GM18951 (cell line): ENCODE measurements around the gene MORN4.

Experiments
- POLR2A ChIP-seq: IDR thresholded peaks from 4 replicates; pipeline ENCODE4 v1.6.1; 2011; ENCODE audit warnings: mild to moderate bottlenecking; ENCODE audit not compliant: insufficient read length, insufficient read depth; ENCODE audit errors: extremely low read depth
- in situ Hi-C: fragments of 300-500 bp; cut with MboI; formaldehyde crosslinking; loops from one replicate; pipeline ENCODE4 v1.12.0; 2022; ENCODE audit warnings: low sequenced_read_pairs, mixed read lengths, inconsistent platforms; ENCODE audit not compliant: unreplicated experiment

Gene MORN4

DNA sequence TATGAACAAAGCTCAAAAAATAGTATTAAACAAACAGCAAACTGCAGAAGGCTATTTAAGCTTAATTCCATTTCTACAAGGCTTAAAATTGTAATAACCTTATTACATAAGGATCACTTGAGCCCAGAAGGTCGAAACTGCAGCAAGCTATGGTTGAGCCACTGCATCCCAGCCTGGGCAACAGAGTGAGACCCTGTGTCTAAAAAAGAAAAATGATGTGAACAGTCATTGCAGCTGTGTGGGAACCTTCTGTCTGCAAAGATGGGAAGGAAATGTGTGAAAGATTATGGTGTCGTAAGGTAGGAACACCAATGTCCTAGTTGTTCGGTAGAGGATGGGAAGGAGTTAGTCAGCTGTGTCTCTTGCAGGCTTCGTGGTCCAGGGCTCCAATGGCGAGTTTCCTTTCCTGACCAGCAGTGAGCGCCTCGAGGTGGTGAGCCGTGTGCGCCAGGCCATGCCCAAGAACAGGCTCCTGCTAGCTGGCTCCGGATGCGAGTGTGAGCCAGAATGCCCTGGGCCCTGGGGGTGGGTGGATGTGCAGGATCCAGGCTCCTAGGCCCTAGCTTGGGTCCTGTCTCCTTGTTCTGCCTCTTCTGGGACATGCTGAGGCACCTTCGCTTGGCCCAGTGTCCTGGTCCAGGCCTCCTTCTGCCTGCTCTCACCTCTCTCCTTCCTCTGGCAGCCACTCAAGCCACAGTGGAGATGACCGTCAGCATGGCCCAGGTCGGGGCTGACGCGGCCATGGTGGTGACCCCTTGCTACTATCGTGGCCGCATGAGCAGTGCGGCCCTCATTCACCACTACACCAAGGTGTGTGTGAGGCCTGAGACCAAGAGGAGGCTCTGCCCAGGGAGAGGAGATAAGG, 34.7 kb downstream of the MORN4 start:
- in situ Hi-C loops: no loop called here
- no peak for TF ChIP-seq POLR2A

DNA sequence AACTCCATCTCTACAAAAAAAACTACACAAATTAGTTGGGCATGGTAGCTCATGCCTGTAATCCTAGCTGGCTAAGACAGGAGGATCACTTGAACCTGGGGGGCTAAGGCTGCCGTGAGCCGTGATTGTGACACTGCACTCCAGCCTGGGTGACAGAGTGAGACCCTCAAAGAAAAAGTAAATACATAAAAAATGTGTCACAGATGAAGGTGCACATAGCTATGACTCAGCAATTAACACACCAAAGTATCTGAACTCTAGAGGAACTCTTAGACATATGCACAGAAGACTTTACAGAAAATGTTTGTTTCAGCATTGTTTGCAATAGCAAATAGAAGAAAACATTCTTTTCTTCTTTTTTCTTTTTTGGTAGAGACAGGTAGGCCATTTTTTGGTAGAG, 35.5 kb downstream of the MORN4 start:
- TF ChIP-seq POLR2A: no peak
- in situ Hi-C loops: no loop called here

GRCh38 chr10:97596101-97597082, 36.9 kb downstream of the MORN4 start:
- no peak for TF ChIP-seq POLR2A
- in situ Hi-C loops: no loop called here

- no peak for TF ChIP-seq POLR2A
- in situ Hi-C loops: no loop called here
Observed at GRCh38 chr10:97593421-97593820, 39.9 kb downstream of the MORN4 start.

GRCh38 chr10:97590748-97591495, 42.4 kb downstream of the MORN4 start:
- TF ChIP-seq POLR2A: no peak
- in situ Hi-C loops: no loop called here

DNA sequence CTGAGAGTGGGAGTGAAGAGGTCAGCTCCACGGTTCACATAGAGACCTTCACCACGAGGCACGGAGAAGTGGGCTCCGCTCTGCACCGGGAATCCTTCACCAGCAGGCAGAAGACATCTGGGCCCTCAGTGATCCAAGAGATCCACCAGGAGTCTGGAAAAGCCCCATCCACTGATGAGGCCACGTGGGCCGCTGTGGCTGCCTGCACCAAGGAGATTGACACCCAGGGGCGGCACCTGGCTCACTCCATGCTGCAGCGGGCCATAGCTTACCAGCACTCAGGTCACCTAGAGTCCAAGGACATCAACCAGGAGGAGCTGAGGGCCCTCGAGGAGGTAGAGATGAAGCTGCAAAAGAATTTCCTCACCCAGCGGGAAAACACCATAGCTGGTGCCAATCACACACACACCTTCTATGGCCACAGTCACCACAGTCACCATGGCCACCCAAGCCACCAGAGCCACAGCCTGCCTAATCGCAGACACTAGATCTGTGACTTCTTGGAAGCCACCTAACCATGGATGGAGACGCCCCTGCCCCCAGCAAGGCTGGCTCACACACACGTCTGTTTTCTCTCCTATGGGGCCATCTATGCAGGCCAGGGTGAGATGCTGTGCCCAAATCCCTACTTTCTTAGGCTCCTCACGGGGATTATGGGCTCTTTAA, 43.1 kb downstream of the MORN4 start:
- TF ChIP-seq POLR2A: no peak

DNA sequence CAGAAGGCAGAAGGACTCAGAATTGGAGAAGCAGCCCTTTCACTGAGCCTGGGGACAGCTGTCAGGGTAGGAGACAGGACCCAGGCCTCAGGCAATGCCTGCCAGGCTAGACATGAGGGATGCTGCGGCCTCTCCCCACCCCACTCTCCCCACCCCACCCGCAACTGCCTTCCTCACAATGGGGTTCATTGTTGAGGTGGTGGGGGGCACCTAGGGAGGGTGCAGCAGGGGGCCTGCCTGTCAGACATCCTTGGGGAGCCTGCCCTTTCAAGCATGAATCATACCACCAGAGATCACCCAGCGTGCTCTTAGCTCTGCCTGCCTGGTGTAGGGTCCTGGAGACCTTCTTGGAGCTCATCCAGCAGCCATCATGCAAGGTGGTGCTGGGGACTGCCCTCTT, 43.8 kb downstream of the MORN4 start, which contains the start of gene C10orf62:
Gene C10orf62, plus strand, starts transcription at position 243 of the 400 bp plus-strand sequence. CDS start 177 bp downstream, outside the sequence.
- in situ Hi-C loops: no loop called here
- no peak for TF ChIP-seq POLR2A

More for the DNA sequence above, 43.1 kb downstream of the MORN4 start:
- in situ Hi-C loops: no loop called here

DNA sequence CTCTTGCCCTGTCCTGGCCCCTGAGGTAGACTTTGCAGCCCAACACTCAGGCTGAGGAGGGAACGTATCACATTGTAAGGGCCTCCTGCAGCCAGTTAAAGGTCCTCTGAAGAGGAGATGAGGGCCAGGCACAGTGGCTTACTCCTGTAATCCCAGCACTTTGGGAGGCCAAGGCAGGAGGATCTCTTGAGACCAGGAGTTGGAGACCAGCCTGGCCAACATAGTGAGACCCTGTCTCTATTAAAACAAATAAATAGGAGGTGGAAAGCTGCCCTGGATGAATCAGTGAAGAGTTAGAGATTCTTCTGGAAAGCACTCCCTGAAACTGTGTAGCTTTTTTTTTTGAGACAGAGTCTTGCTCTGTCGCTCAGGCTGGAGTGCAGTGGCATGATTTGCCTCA, 46.1 kb downstream of the MORN4 start:
- no peak for TF ChIP-seq POLR2A
- in situ Hi-C loops: no loop called here

DNA sequence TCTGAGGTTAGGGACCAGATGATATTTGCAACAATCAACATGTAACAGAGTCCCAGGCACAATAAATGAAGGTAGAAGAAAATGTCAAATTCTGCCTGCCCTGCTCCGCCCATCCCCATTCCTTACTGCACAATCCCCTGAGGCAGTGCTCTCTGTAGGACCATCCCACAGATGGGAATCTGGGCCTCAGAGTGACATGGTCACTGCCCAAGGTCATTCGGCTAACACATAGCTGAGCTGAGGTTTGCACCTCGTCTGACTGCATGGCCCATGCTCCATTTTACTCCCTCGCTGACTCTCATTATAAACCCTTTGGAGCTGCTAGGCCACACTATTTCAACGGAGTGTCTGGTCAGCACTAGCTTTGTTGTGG, 47.9 kb downstream of the MORN4 start:
- in situ Hi-C loops: no loop called here
- no peak for TF ChIP-seq POLR2A

DNA sequence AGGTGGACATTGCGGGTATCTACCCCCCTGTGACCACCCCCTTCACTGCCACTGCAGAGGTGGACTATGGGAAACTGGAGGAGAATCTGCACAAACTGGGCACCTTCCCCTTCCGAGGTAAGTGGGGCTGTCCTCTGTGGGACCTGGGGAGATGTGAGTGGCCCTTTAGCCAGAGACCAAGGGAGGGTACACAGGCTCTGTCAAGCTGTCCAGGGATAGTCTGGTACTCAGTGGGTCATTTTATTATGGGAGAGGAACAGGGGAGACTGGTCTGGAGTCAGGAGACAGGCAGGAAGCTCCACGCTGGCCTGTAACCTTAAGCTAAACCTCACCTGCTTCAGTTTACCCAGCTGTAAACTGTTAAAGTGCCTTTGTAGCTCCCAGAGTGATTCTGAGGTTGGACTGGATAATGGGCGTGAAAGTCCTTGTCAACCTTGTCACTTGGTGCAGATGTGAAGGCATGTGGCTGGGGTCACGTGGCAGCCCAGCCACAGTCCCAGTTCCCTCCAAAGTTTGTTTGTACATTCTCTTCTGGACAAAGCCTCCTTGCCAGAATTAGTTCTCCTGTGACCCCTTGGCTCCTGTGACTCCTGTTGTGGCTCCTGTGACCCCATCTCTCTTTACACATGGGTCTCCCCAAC, 48.4 kb downstream of the MORN4 start:
- no peak for TF ChIP-seq POLR2A
- in situ Hi-C loops: no loop called here

GRCh38 chr10:97584060-97584797, 49.1 kb downstream of the MORN4 start, which contains the start of gene HOGA1:
Gene HOGA1, plus strand, starts transcription at chr10:97584389. Its CDS starts 315 bp downstream, at chr10:97584704.
- in situ Hi-C loops: no loop called here
- no peak for TF ChIP-seq POLR2A
